Adrenal gland (tissue), 12 donors: ENCODE measurements around the gene ATRN. TPM values are rescaled to one million over a fixed set of nuclear protein-coding genes. Genes with fewer than 3 reads are reported as not detected.
"Not testable (repeated sequence)": the region's sequence is repeated elsewhere in the genome, so short reads cannot be mapped to it uniquely, and the experiment has no call there.

Source experiments
- DNase-seq, 7 donors: peaks; one replicate each; pipeline ENCODE4 v3.0.0-alpha.2; 2019 to 2020
- H3K27ac ChIP-seq, 5 donors: fragments of 200-600 bp; sonication (generic) in 4 of 5; 1 replicate in 3 of 5; 2 replicates in 2 of 5; pipeline versions ENCODE4 v1.5.1 to v1.8.0; 2016 to 2020; ENCODE audit warnings: mild to moderate bottlenecking in 1 of 5
- H3K27me3 ChIP-seq: fragments of 200-600 bp; 2 replicates; pipeline ENCODE4 v1.8.0; 2021
- H3K36me3 ChIP-seq, 2 donors: fragments of 200-600 bp; replicated peaks in 1 of 2; 1 replicate in 1 of 2; 2 replicates in 1 of 2; pipeline versions ENCODE4 v1.5.1 to v1.8.0; 2018 to 2022
- H3K4me1 ChIP-seq, 2 donors: fragments of 200-600 bp; replicated peaks in 1 of 2; 1 replicate in 1 of 2; 2 replicates in 1 of 2; pipeline versions ENCODE4 v1.5.1 to v1.8.0; 2018 to 2021
- H3K4me3 ChIP-seq, 4 donors: fragments of 200-600 bp; sonication (generic) in 3 of 4; one replicate each; pipeline ENCODE4 v1.5.1; 2016 to 2018
- H3K9me3 ChIP-seq, 3 donors: fragments of 200-600 bp; sonication (generic) in 1 of 3; replicated peaks in 1 of 3; 1 replicate in 2 of 3; 2 replicates in 1 of 3; pipeline versions ENCODE4 v1.5.1 to v1.8.0; 2016 to 2021
- POLR2A ChIP-seq, 2 donors: fragments of 450-650 bp; IDR thresholded peaks; one replicate each; pipeline ENCODE4 v1.6.1; 2017; ENCODE audit warnings: antibody characterized with exemption in 2 of 2, mild to moderate bottlenecking in 2 of 2, moderate library complexity in 1 of 2
- WGBS, 4 donors: extraction: QIAGEN DNeasy Blood & Tissue Kit in 2 of 4; methylation state at CpG; one replicate each; pipeline versions ENCODE4 v1.1.5 to v1.1.7; 2013 to 2017; 5-methylcytosine and 5-hydroxymethylcytosine counted together
- intact Hi-C, 2 donors: fragments of 100-400 bp; cut with DNase I; formaldehyde crosslinking; loops; one replicate each; pipeline versions ENCODE4 v1.14.1 to v1.15.0; 2022 to 2023
- polyA plus RNA-seq, 3 donors: library from polyadenylated mRNA; stranded (reverse); fragments of 200-250 nt in 2 of 3; fragments of 350-450 nt in 1 of 3; fragmentation: Illumina TruSeq in 1 of 3; extraction: RNeasy Lipid Tissue Mini Kit (QIAGEN cat#74804) in 1 of 3; gene quantifications; one replicate each; pipeline ENCODE4 v1.2.3, GENCODE V29; 2013 to 2014
- total RNA-seq, 9 donors: library from RNA; depleted of rRNA in 4 of 9; stranded (reverse); fragments of >200 nt in 4 of 9; fragments of 120-200 nt in 1 of 9; fragmentation: NEBNext Ultra II Directional in 1 of 9; extraction: Animal tissue kit (Norgen Biotek cat#: 25700) in 1 of 9; gene quantifications; one replicate each; pipeline versions ENCODE4 v1.1.0 to v1.2.4, GENCODE V29; 2013 to 2023
- TF ChIP-seq, protein P1 (sequence below), 6 experiments: fragments of 450-650 bp in 4 of 6; fragments of 200-600 bp in 2 of 6; sonication (generic) in 1 of 6; IDR thresholded peaks; 1 replicate in 5 of 6; 2 replicates in 1 of 6; pipeline versions ENCODE4 v1.5.1 to v1.8.0; 2016 to 2021; ENCODE audit warnings: antibody characterized with exemption in 6 of 6, mild to moderate bottlenecking in 2 of 6, moderate library complexity in 1 of 6
- donor health status: healthy with polysubstance abuse.
- donor health status: Bipolar disorder and iron deficiency.
- donor health status: DM: yes; HTN: yes; CAD: no.
- donor health status: DM: no; HTN: no; CAD: no.
- donor health status: DM: no; HTN: no; CAD: no.
- donor health status: DM: yes; HTN: yes; CAD: no.

The ATRN gene
- total and polyA plus RNA-seq, 12 donors: 6.2 to 81.1 (median 51.6) TPM

DNA sequence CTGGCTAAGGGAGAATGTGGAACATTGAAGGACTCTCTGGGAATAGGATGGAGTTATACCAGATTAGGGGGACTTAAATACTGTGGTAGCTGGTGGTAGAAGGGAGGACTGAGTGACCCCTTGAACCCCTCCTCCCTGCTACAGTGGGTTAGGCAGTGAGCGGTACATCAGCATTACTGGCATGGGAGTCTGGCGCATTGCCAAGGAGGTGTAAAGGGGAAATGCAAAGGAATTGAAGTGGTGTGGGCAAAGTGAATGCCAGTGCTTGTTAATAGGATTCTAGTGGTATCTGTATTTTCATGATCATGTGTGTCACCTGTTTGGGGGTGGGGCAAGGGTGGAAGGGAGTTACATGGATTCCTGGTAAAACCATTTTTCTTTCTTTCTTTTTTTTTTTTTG, 132.3 kb downstream of the ATRN start:
- intact Hi-C loops: no loop called here

DNA sequence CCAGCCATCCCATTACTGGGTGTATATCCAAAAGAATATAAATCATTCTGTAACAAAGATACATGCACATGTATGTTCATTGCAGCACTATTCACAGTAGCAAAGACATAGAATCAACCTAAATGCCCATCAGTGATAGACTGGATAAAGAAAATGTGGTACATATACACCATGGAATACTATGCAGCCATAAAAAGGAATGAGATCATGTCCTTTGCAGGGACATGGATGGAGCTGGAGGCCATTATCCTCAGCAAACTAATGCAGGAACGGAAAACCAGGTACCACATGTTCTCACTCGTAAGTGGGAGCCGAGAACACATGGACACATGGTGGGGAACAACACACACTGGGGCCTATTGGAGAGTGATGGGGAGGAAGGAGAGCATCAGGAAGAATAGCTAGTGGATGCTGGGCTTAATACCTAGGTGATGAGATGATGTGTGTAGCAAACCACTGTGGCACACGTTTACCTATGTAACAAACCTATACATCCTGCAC, 134.6 kb downstream of the ATRN start:
- 96 to 99% (median 96%) methylated on average over 4 of the region's 4 CpGs for WGBS, 4 donors
- H3K4me1 ChIP-seq, H3K27me3 ChIP-seq, intact Hi-C loops, H3K4me3 ChIP-seq, DNase-seq, H3K27ac ChIP-seq, H3K9me3 ChIP-seq: not testable (repeated sequence)
- peaks cover 0 to 29% of the 10 kb centered on the region in 2 donors for H3K36me3 ChIP-seq

More for the DNA sequence above, 132.3 kb downstream of the ATRN start:
- WGBS, 4 donors: 79 to 90% (median 82%) methylated on average over 2 of the region's 2 CpGs
- Histone ChIP-seq H3K4me3 (no peak overlapping the region), H3K27ac (no peak overlapping the region), H3K36me3 (peaks cover 0 to 45% of the 10 kb centered on the region in 2 donors), H3K27me3 (no peaks in the 10 kb centered on the region), H3K9me3 (no peaks in the 10 kb centered on the region), H3K4me1 (no peaks in the 10 kb centered on the region)
- no peak for DNase-seq
- TF ChIP-seq, protein P1, sequence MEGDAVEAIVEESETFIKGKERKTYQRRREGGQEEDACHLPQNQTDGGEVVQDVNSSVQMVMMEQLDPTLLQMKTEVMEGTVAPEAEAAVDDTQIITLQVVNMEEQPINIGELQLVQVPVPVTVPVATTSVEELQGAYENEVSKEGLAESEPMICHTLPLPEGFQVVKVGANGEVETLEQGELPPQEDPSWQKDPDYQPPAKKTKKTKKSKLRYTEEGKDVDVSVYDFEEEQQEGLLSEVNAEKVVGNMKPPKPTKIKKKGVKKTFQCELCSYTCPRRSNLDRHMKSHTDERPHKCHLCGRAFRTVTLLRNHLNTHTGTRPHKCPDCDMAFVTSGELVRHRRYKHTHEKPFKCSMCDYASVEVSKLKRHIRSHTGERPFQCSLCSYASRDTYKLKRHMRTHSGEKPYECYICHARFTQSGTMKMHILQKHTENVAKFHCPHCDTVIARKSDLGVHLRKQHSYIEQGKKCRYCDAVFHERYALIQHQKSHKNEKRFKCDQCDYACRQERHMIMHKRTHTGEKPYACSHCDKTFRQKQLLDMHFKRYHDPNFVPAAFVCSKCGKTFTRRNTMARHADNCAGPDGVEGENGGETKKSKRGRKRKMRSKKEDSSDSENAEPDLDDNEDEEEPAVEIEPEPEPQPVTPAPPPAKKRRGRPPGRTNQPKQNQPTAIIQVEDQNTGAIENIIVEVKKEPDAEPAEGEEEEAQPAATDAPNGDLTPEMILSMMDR (IDR thresholded peaks at IDR 0.05): no peak
- no peak for TF ChIP-seq POLR2A (IDR thresholded peaks at IDR 0.05)

DNA sequence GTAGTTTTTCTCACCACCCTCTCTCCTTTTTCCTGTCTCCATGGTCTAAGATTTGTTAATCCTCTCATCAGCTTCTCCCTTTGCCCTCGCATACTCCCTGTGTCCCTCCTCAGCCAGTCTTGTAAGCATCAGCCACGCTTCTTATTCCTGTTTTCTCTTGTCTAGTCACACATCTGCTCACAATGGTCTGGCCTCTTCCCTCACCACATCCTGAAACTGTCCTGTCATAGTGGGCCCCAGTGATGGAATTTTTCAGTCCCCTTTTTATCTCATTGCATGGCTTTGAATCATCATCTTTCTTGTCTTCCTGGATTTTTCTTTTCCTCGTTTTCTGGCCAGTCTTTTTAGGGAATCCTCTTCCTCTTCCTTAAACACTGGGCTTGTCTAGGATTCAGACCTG, 135.2 kb downstream of the ATRN start:
- no peak for DNase-seq
- no peak overlapping the region for H3K27ac ChIP-seq
- no peaks in the 10 kb centered on the region for H3K9me3 ChIP-seq
- no peak overlapping the region for H3K4me3 ChIP-seq
- intact Hi-C loops: no loop called here
- 74 to 81% (median 77%) methylated on average over 3 of the region's 3 CpGs for WGBS, 4 donors
- H3K4me1 ChIP-seq: no peaks in the 10 kb centered on the region
- peaks cover 0 to 29% of the 10 kb centered on the region in 2 donors for H3K36me3 ChIP-seq
- no peaks in the 10 kb centered on the region for H3K27me3 ChIP-seq
- TF ChIP-seq, protein P1 (IDR thresholded peaks at IDR 0.05): no peak
- TF ChIP-seq POLR2A (IDR thresholded peaks at IDR 0.05): no peak

DNA sequence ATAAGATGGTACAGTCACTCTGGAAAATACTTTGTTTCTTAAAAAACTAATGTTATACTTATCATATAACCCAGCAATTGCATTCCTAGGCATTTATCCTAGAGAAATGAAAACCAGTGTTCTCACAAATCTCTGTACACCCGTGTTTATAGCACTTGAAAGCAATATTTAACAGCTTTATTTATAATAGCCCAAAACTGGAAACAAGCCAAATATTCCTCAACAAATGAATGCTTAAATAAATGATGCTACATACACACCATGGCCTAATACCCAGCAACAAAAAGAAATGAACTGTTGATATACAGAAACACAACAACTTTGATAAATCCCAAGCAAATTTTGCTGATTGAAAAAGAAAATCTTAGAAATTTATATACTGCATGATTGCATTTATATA, 141.1 kb downstream of the ATRN start:
- H3K4me3 ChIP-seq: no peak overlapping the region
- no peak for DNase-seq
- peaks cover 0 to 3% of the 10 kb centered on the region in 2 donors for H3K36me3 ChIP-seq
- H3K9me3 ChIP-seq: no peaks in the 10 kb centered on the region
- 77 to 82% (median 79%) methylated on average over 1 of the region's 1 CpG for WGBS, 4 donors
- no peaks in the 10 kb centered on the region for H3K4me1 ChIP-seq
- TF ChIP-seq, protein P1 (IDR thresholded peaks at IDR 0.05): no peak
- no peaks in the 10 kb centered on the region for H3K27me3 ChIP-seq
- no peak overlapping the region for H3K27ac ChIP-seq
- intact Hi-C loops: no loop called here

DNA sequence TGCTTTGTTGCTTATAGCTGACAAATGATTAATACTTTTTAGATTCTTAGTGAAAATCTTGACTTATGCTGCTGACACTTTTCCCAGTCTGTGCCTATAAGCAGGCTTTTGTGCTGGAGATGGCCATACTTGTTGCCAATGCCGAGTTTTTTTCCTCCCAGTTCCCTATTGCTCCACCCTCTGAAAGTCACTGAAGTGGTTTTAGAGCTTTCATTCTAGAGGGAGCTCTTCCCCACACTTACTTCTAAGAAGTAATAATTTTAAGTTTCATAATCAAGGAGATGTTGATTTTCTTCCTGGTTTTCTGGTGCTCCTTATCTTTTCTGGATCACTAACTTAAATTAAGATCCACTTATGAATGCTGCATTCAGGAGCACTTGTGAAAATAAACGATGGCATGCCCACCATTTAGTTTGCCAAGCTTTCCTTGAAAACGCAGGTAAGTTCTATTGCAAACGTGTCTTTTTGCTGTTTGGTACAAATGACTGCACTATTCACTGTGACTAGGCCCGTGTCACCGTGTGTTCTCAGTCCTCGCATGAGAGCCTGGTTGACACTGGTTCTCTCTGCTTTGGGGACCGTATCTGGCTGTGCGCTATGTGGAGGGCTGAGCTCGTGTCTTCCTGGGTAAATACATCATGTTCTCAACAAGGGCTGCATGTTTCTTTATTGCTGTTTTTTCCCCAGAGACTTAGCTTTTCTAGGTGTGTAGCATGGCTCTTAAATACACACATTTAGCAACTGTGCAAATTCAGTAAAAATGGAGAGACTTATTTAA, 142.2 kb downstream of the ATRN start:
- Histone ChIP-seq H3K9me3 (no peaks in the 10 kb centered on the region), H3K4me1 (no peaks in the 10 kb centered on the region), H3K4me3 (no peak overlapping the region), H3K27ac (no peak overlapping the region), H3K36me3 (peaks cover 0 to 6% of the 10 kb centered on the region in 2 donors), H3K27me3 (no peaks in the 10 kb centered on the region)
- intact Hi-C loops: no loop called here
- TF ChIP-seq POLR2A (IDR thresholded peaks at IDR 0.05): no peak
- TF ChIP-seq, protein P1 (IDR thresholded peaks at IDR 0.05): no peak
- WGBS, 4 donors: 84 to 93% (median 91%) methylated on average over 10 of the region's 10 CpGs
- DNase-seq: no peak
